Measurements from ENCODE around the gene ZNF280A.

- TF ChIP-seq CTCF (IDR thresholded peaks at IDR 0.05) = no peak
- no peak for TF ChIP-seq POLR2A (IDR thresholded peaks at IDR 0.05)
Measured at GRCh38 chr22:22479999-22480532, 40.0 kb downstream of the ZNF280A start.

Data from adrenal gland (tissue), 5 donors.